Epidermal melanocyte (primary cell): ENCODE results near the gene AP3M1.
"Not testable (repeated sequence)": the region's sequence is repeated elsewhere in the genome, so short reads cannot be mapped to it uniquely, and the experiment has no call there.

Experiments used
- DNase-seq: peaks from one replicate; pipeline ENCODE4 v3.0.0; 2011; ENCODE audit warnings: low spot score; ENCODE audit not compliant: insufficient read length

The AP3M1 gene, protein sequence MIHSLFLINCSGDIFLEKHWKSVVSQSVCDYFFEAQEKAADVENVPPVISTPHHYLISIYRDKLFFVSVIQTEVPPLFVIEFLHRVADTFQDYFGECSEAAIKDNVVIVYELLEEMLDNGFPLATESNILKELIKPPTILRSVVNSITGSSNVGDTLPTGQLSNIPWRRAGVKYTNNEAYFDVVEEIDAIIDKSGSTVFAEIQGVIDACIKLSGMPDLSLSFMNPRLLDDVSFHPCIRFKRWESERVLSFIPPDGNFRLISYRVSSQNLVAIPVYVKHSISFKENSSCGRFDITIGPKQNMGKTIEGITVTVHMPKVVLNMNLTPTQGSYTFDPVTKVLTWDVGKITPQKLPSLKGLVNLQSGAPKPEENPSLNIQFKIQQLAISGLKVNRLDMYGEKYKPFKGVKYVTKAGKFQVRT

DNA sequence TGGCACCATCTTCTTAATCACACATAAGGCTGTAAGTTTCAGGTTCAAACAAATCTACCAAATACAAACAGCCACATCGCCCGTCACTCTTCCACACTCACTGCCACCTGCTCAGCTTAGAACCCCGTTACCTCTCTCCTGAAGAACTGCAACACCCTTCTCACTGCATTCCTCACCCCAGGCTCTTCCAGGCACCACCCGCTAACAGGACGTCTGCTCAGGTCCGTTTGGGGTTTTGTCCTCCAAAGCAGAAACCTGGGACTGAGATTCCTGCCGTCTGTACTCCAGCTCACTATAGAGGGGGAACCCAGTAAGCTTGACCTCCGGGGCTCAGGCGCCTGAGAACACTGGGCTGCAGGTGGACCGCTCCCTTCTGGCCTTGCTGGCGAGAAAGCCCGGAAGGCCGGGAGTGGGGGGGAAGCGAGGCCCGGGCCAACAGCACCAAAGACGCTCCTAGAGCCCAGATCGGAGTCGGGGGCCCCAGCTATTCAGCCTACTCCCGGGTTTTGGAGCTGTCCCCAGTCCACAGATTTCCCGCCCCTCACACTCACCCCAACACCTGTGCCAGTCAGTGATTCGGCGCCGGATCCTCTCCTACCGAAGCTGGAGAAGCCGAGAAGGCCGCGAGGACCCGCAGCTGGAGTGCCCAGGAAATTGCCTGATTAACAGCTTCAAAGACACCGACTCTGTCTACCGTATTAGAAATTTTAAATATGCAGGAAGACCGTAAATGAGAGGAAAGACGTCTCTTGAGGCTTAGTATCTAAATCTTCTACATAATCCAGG is at the start of gene AP3M1:
Gene AP3M1 (minus strand): TSS at position 625 of the 786 bp plus-strand sequence. CDS start 12,449 bp downstream, outside the sequence.
- peak; percentile 66 for DNase-seq

DNA sequence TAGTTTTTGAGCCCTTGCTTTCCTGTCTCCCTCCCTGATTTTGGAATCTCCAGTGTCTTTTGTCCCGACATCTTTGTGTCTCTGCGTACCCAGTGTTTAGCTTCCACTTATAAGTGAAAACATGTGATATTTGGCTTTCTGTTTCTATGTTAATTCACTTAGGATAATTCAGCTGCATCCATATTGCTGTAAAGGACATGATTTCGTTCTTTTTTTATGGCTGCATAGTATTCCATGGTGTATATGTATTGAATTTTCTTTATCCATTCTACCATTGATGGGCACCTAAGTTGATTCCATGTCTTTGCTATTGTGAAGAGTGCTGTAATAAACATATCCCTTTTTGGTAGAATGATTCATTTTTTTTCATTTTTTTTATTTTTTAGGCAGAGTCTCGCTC is 48.7 kb upstream of the AP3M1 start:
- DNase-seq: no peak

DNA sequence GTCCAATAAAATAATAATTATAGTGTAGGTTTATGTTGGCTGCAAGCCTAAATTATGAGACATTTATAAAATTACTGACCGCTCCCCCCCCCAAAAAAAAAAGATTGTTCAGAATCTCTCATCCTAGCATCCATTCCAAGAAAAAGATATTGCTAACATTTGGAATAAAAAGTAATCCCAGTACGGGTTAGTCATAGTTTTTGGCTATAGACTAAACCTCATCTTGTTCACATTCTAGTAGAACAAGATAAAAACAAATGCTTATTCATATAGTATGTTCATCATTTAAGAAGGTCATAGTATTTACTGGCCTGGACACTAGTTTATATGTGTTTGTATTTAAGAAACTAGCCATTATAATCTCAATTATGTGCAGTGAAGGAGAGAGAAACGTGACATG is 44.4 kb upstream of the AP3M1 start:
- no peak for DNase-seq

DNA sequence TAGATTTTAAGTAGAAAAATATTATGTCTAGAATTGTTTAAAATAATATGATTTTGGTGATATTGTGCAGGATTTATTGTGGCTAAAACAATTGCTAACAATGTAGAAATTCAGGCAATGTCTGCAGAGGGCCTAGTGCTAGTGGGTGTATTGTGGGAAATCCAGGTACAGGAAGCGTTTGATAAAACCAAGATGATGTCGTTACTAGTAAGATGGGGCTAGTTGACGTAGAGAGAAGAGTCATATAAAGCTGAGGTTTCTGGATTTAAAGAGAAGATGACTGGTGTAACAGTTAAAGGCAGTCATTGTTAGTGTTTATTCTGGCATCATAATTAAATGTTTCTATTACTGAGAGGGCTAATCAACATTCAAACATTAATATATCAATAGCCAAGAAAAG is 43.9 kb upstream of the AP3M1 start:
- DNase-seq: no peak

DNA sequence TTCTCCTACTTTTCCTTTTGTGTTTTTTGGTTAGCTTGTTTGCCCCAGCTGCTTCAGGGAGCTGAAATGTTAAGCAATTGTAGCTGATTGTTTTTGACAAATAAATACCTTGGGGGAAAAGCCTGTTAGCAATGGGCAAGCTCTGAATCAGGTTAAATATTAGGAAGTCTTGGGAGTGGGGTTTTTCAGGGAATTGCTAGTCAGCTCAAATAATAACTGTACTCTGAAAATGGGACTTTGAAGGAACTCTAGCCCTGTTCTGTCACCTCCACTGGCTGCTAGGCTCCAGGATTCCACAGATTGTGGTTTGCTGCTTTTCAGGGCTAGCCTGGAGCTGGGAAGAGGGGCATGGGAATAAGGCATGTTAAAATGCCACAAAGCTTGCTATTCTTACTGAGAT is 39.9 kb upstream of the AP3M1 start:
- DNase-seq: no peak

DNA sequence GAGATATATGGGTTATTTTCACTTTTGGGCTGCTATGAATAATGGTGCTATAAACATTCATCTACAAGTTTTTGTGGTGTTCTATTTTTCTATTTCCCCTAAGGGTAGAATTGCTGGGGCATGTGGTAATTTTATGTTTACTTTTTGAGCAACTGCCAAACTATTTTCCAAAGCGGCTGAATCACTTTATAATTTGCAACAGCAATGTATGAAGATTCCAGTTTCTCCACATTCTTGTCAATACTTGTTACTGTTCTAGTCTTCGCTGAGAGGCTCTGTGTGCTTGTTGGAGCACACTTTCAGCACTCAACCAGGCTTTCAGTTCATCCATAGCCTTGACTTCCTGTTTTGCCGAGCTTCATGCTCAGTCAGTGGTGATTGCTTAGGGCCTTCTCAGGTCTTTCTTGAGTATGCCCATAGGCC is 39.4 kb upstream of the AP3M1 start:
- no peak for DNase-seq

DNA sequence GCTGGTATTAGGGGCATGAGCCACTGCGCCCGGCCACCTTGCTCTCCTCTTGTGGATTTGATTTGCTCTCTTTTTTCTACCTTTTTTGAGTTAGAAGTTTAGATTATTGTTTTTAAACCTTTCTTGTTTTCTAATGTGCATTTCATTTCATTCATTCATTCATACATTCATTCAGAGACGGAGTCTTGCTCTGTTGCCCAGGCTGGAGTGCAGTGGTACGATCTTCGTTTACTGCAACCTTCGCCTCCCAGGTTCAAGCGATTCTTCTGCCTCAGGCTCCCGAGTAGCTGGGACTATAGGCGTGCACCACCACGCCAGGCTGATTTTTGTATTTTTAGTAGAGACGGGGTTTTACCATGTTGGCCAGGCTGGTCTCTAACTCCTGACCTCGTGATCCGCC is 38.0 kb upstream of the AP3M1 start:
- DNase-seq: not testable (repeated sequence)

DNA sequence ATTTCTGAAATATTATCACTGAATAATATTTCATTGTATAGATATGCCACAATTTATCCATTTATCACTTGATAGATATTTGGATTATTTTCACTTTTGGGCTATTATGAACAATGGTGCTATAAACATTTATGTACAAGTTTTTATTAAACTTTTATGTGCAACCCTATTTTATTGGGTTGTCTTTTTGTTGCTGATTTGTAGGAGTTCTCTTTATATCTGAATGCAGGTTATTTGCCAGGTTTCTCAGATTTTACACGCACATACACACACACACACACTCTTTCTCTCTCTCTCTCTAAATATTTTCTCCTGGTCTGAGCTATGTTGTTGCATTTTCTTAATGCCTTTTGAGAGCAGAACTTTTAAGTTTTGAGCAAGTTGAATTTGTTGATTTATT is 36.6 kb upstream of the AP3M1 start:
- no peak for DNase-seq

DNA sequence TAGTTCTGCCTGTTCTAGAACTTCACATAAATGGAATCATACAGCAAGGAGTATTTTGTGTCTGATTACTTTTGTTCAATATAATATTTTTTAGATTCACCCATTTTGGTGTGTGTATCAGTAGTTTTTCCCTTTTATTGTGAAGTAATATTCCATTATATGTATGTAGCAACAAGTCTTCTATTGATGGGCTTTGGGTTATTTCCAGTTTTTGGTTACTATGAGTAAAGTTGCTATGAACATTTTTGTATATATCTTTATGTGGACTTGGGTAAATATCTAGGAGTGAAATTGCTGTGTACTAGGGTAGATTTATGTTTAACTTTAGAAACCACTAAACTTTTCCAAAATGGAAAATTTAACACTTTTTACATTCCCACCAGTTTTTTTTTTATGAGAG is 36.0 kb upstream of the AP3M1 start:
- DNase-seq: no peak

DNA sequence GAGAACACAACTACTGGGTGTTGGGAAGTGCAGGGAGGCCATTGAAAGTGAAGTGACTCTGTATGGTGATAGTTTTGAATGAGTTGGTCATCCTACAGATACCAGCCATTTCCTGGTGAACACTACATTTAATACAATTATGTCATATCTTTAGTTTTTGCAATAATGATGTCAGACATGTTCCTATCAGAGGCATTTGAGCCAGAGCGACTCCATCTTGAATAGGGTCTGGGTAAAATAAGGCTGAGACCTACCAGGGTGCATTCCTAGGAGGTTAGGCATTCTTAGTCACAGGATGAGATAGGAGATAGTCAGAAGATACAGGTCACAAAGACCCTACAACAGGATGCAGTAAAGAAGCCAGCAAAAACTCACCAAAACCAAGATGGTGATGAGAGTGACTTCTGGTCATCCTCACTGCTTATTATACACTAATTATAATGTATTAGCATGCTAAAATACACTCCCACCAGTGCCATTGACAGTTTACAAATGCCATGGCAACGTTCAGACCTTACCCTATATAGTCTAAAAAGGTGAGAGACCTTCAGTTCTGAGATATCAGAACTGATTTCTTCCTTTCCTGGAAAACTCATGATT is 28.6 kb upstream of the AP3M1 start:
- no peak for DNase-seq

DNA sequence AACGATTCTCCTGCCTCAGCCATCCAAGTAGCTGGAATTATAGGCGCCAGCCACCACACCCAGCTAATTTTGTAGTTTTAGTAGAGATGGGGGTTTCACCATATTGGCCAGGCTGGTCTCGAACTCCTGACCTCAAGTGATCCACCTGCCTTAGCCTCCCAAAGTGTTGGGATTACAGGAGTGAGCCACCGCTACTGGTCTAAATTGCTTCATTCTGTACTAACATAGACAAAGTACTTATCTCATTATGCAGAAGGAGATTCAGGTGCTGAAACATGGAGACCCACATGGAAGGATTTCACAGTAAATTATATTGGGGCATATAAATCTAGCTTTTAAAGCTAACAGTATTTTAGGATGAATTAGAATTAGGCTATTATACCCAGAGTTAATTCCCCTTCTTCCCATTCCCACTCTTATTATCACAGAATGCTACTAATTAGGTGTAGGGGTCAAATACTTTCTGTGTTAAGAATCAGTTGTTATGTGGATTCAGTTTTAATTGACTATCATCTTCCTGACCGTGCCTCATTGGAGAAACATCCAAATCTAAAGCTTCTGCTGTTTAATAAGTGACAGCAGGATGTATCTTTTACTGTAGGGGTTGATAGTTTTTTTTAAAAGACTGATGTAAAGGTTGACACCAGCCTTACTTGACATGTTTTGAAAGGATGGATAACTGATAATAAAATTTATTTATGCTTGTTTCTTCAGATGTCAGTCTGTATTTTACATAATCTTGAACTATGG is 27.6 kb upstream of the AP3M1 start:
- no peak for DNase-seq

DNA sequence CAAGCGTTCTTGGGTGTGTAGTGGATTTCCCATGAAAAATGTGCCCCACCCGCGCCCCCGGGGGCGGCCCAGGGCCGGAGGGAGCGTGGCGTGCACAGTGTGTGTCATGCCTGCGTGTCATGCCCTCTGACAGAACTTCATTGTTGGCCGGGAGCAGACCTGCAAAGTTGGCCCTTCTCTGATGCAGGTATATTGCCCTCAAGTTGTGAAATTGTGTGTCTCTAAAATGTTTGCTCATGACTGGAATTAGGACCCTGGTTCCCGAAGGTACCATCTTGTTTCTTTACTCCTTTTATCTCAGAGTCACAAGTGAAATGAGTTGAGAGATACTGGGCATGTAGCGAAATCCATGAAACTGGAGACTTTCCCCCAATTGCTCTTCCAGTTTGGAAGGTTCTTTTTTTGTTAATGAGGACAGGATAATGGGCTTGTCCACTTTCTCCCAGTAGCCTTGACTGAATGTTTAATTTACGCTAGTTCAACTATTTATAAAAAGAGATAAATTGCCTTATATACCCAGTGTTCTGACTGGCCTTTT is 26.6 kb upstream of the AP3M1 start:
- no peak for DNase-seq

DNA sequence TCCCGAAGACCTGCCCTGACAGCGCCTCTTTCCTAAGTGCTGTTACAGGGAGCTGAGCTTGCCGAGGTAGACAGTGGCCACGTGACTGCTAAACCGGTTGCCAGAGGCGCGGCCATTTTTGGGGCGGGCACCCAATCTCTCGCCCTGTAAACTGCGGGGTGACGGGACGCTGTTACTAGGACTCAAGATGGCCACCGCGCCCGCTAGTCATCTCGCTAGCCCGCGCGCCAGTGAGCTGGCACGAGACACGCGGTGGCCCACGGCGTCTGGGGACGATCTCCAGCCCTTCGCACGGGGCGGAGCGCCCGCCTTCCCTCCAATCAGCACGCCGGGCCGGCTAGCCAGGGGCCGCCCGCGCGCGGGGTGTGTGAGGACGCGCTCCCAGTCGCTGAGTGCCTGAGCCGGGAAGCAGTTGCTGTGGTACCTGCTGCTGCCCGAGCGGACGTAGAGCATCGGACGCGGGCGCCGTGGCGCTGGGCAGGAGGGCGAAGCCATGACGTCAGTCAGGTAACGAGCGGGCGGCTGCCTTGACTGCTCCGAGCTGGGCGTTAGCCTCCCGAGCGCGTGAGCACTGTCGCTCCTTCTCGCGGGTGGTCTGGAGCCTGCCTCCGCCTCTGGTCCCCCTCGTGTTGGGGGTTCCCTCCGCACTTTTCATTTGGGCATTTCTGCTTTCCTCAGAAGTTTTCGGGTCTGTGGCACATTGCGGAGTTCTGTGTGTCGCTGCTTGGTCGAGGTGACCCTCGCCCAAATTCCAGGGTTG is 25.9 kb upstream of the AP3M1 start:
- peak; percentile 85 for DNase-seq

DNA sequence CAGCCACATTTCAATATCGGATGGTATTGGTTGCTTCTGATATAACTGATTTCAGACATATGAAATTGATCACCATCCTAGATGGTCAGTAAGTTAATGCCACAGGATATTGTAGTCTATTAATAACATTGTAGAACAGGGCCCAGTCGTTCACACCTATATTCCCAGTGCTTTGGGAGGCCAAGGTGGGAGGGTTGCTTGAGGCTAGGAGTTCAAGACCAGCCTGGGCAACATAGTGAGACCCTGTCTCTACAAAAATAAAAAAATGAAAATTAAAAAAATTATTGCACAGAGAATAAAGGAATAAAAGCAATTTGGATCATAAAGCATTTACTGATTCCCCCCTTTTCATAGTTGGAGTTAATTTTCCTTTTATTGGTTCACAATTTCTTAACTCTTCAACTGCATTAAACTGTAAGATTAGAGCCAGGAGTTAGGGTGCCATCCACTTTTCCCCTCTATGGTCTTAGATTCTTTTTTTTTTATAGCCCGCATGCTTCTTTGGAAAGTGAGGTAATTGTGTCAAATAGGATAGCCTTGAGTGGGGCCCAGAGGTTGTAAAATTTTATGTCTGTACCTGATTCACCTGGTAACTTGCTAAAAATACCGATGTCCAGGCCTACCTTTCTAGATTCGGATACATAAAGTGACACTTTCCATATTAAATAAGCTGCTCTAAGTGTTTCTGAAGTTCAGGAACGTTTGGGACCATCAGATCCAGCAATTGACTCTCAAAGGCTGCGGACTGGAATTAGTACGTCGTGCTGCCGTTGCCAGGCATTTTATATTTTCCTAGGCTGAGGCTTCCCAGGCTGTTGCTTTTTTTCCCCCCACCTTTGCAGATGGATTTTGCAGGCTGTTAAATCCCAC is 25.1 kb upstream of the AP3M1 start:
- DNase-seq: no peak

DNA sequence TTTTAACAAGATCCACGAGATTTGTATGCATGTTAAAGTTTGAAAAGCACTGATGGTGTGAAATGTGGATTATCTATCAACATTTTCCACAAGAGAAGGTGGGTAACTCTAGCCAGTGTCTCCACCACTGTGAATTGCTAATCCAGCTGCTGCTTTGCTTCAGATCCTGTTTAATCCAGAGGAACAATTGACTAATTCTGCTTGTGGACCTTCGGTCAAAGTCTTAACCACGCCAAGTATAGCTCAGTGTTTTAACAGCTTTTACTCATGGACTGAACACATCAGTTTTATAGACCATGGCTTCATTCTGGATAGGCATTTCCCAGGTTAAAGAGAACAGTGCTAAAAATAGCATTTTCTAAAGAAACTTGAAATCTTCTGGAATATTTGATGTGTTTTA is 23.9 kb upstream of the AP3M1 start:
- no peak for DNase-seq

DNA sequence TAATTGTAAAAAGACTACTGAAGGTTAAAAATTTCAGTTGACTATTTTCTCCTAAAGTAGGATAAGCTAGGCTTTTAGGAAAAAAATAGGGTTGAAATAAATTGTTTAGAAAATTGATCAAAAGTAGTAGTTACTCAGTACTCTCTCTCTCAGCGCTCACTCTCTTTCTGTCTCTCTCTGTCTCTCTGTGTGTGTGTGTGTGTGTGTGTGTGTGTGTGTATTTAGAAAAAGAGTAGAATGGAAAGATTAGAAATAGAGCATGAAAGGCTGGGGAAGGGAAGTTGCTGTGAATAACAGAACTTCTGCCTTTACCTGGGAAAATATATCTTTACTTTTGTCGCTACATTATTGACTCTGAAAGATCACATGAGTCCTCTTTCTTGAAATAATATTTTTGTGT is 21.0 kb upstream of the AP3M1 start:
- DNase-seq: no peak

DNA sequence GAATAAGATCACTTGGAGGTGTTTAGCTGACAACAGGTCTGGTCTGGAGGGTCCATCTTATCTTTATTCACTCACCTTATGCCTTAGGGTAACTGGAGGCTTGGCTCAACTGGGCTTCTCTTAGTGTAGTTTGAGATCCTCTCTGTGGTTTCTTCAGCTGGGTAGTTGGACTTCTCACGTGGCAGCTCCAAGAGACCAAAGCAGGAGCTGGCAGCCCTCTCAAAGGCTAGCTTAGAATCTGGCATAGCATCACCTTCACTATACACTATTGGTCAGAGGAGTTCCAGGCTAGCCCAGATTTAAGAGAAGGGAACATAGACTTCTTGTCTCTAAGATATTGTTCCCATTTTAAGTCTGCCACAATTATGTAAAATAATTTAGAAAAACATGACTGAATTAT is 16.8 kb upstream of the AP3M1 start:
- no peak for DNase-seq

DNA sequence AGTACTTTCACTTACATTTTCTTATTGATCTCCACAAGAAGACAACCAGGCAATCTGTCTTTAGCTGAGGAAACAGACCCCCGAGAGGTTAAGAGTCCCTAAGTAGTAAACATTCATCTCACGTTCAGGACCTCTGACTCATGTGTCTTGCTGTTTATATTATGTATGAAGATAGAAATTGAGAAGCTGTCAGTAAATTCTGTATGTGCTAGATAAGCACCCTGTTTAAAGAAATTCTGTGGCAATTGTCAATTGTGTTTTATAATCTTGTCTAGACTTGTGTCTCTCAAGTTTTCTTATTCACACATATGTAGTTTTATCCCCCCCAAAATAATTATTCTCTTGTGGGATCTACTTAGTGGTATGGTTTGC is 14.9 kb upstream of the AP3M1 start:
- DNase-seq: no peak

DNA sequence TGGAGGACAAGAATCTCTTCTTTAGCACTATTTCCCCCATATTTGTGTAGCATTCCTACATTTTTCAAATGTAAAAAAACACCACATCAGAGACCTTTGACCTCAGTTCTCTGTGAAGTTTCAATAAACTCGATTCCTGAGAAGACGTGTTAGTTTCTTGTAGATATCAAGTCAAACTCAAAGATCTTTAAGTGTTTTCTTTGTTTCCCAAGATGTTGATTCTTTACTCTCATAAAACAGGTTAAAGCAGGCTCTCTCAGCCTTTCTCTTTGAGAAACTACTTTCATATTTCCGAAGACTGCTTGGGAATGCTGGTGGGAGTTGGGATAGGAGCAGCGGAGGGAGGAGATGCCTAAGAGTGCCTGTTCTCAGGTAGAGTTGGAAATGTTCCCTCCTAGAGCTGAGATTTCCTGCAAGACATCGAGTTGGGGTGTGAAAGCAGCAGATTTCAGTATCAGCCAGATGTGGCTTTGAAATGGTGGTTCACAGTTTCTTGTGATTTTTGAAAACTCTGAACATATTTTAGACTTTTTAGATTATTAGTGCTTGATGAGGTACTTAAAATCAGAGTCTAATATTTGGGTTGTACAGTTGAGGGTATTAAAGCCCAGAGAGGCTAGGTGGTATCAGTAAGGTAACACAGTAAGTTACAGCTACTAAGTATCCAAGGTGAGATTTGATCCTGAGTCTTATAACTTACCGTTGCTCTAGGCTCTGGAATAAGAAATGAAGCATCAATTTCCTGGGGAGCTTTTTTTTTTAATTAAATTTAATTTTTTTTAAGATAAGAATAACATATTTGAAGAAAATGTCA is 14.3 kb upstream of the AP3M1 start:
- DNase-seq: no peak
